Measurements from ENCODE around the gene HOXD11. TPM values are rescaled to one million over a fixed set of nuclear protein-coding genes. Genes with fewer than 3 reads are reported as not detected.

Gene HOXD11
- total RNA-seq, 4 donors from 2014 or later, result not detected

- no peak overlapping the region for H3K27ac ChIP-seq
- DNase-seq (ENCODE audit: low spot score in 2 of 2), result peak in 1 of 2 donors; percentile 78
- peaks cover 99% of the 10 kb centered on the region for H3K27me3 ChIP-seq
- H3K4me3 ChIP-seq, result peak overlapping the region; percentile 26
- WGBS, result 2% methylated on average over 27 of the region's 56 CpGs
- no peaks in the 10 kb centered on the region for H3K36me3 ChIP-seq
- TF ChIP-seq POLR2A (IDR thresholded peaks at IDR 0.05), result no peak
- TF ChIP-seq CTCF (IDR thresholded peaks at IDR 0.05), result no peak
- no peak for TF ChIP-seq POLR2AphosphoS5 (IDR thresholded peaks at IDR 0.05)
- TF ChIP-seq EP300 (IDR thresholded peaks at IDR 0.05), result no peak
- peaks cover 55% of the 10 kb centered on the region for H3K4me1 ChIP-seq
- no peaks in the 10 kb centered on the region for H3K9me3 ChIP-seq
Observed at GRCh38 chr2:176104316-176105077, 2.6 kb upstream of the HOXD11 start.

- Histone ChIP-seq H3K9me3 (no peaks in the 10 kb centered on the region), H3K27me3 (peaks cover 99% of the 10 kb centered on the region), H3K4me3 (peak overlapping the region; percentile 26), H3K36me3 (no peaks in the 10 kb centered on the region), H3K4me1 (peaks cover 48% of the 10 kb centered on the region), H3K27ac (no peak overlapping the region)
- WGBS, result 18% methylated on average over 20 of the region's 25 CpGs
- no peak for TF ChIP-seq EP300 (IDR thresholded peaks at IDR 0.05)
- no peak for TF ChIP-seq POLR2AphosphoS5 (IDR thresholded peaks at IDR 0.05)
- peak in 1 of 2 donors; percentile 75 for DNase-seq (ENCODE audit: low spot score in 2 of 2)
Observed at GRCh38 chr2:176105078-176105729, 1.9 kb upstream of the HOXD11 start.

GRCh38 chr2:176105730-176106580 is 1.1 kb upstream of the HOXD11 start:
- Histone ChIP-seq H3K36me3 (no peaks in the 10 kb centered on the region), H3K27me3 (peaks cover 99% of the 10 kb centered on the region), H3K4me1 (peaks cover 46% of the 10 kb centered on the region), H3K27ac (no peak overlapping the region), H3K9me3 (no peaks in the 10 kb centered on the region), H3K4me3 (peak overlapping the region; percentile 55)
- TF ChIP-seq EP300 (IDR thresholded peaks at IDR 0.05) (no peak), CTCF (IDR thresholded peaks at IDR 0.05) (no peak), POLR2A (IDR thresholded peaks at IDR 0.05) (no peak), POLR2AphosphoS5 (IDR thresholded peaks at IDR 0.05) (no peak)
- DNase-seq (ENCODE audit: low spot score in 2 of 2), result no peak
- 28% methylated on average over 25 of the region's 25 CpGs for WGBS

- TF ChIP-seq EP300 (IDR thresholded peaks at IDR 0.05) (no peak), POLR2AphosphoS5 (IDR thresholded peaks at IDR 0.05) (no peak), CTCF (IDR thresholded peaks at IDR 0.05) (no peak), POLR2A (IDR thresholded peaks at IDR 0.05) (no peak)
- no peak for DNase-seq (ENCODE audit: low spot score in 2 of 2)
- H3K4me1 ChIP-seq, result peaks cover 51% of the 10 kb centered on the region
- H3K27ac ChIP-seq, result no peak overlapping the region
- no peaks in the 10 kb centered on the region for H3K36me3 ChIP-seq
- H3K27me3 ChIP-seq, result peaks cover 99% of the 10 kb centered on the region
- no peaks in the 10 kb centered on the region for H3K9me3 ChIP-seq
- H3K4me3 ChIP-seq, result peak overlapping the region; percentile 55
- WGBS, result no CpG with 5 or more reads among the region's 59 CpGs
Observed at GRCh38 chr2:176107731-176108181, 676 bp downstream of the HOXD11 start.

- WGBS, result 41% methylated on average over 26 of the region's 26 CpGs
- no peak for TF ChIP-seq POLR2AphosphoS5 (IDR thresholded peaks at IDR 0.05)
- no peak for TF ChIP-seq CTCF (IDR thresholded peaks at IDR 0.05)
- no peak for TF ChIP-seq EP300 (IDR thresholded peaks at IDR 0.05)
- no peak for TF ChIP-seq POLR2A (IDR thresholded peaks at IDR 0.05)
- no peaks in the 10 kb centered on the region for H3K36me3 ChIP-seq
- H3K27ac ChIP-seq, result no peak overlapping the region
- no peak overlapping the region for H3K4me3 ChIP-seq
- no peaks in the 10 kb centered on the region for H3K9me3 ChIP-seq
- peaks cover 44% of the 10 kb centered on the region for H3K4me1 ChIP-seq
- peaks cover 99% of the 10 kb centered on the region for H3K27me3 ChIP-seq
- DNase-seq (ENCODE audit: low spot score in 2 of 2), result no peak
Observed at GRCh38 chr2:176109192-176109901, 2.3 kb downstream of the HOXD11 start.

Measured in suprapubic skin (tissue), 4 donors.